Activated naive CD4-positive, alpha-beta T cell treated with anti-CD3 and anti-CD28 coated beads, Interleukin-2, amount 50 U/mL, for 72 hours (primary cell): ENCODE measurements around the gene NDEL1. TPM values are rescaled to one million over a fixed set of nuclear protein-coding genes. Genes with fewer than 3 reads are reported as not detected.
"Not testable (repeated sequence)": the region's sequence is repeated elsewhere in the genome, so short reads cannot be mapped to it uniquely, and the experiment has no call there.

Experiments
- ATAC-seq, 2 donors: fragments of 150-1000 bp; cut with Tn5 transposase; 2 replicates each; pipeline ENCODE4 v1.10.0; 2021; ENCODE audit warnings: mild to moderate bottlenecking in 2 of 2, moderate library complexity in 2 of 2
- DNase-seq, 2 donors: peaks; one replicate each; pipeline ENCODE4 v3.0.0; 2021 to 2022; ENCODE audit warnings: low spot score in 2 of 2
- H3K27ac Mint-ChIP-seq, 2 donors: one replicate each; pipeline ENCODE4 v1.8.0; 2022; ENCODE audit warnings: mild to moderate bottlenecking in 2 of 2, mixed read lengths in 2 of 2
- H3K36me3 Mint-ChIP-seq, 2 donors: one replicate each; pipeline ENCODE4 v1.8.0; 2022; ENCODE audit warnings: mixed read lengths in 2 of 2
- H3K9me3 Mint-ChIP-seq, 2 donors: one replicate each; pipeline ENCODE4 v1.8.0; 2022; ENCODE audit warnings: mixed read lengths in 2 of 2
- total RNA-seq, 2 donors: library from RNA; stranded (reverse); gene quantifications; one replicate each; pipeline ENCODE4 v1.2.3, GENCODE V29; 2022

The NDEL1 gene
- total RNA-seq: 10 to 100 TPM; 68.1 to 72.4 TPM

- Mint-ChIP-seq H3K36me3 (peaks cover 8 to 16% of the 10 kb centered on the region in 2 donors), H3K27ac (peak within 1 kb of the TSS; percentile 94 to 96), H3K9me3 (no peaks in the 10 kb centered on the region)
- DNase-seq (peak; percentile 99), ATAC-seq (peak; percentile 97 to 98)
These were observed at the start of gene NDEL1 for GRCh38 chr17:8435245-8436168. Gene NDEL1, plus strand, starts transcription at chr17:8435884. Its CDS starts 8,388 bp downstream, at chr17:8444272.

DNA sequence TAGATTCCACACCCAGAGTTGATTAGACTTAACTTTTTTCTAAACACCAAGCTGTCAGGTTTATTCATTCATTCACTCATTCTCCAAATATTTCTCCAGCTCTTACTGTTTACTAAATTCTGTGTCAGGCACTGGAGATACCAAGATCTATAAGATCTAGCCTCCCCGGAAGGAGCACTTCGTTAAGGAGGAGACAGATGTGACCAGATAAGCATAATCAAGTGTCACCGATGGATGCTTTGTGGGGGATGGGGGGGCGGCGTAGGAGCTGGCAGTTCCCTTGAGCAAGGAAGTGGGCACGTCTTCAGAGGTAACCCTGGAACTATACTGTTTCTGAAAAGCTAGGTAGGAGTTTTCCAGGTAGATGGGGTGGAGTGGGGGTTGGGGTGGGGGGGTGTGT lies 48.8 kb upstream of the NDEL1 start:
- Mint-ChIP-seq H3K9me3 (no peaks in the 10 kb centered on the region), H3K27ac (peak overlapping the region in 1 of 2 donors; percentile 45), H3K36me3 (peaks cover 15 to 20% of the 10 kb centered on the region in 2 donors)
- DNase-seq (no peak), ATAC-seq (no peak)

- H3K27ac Mint-ChIP-seq: peak overlapping the region in 1 of 2 donors; percentile 16
- no peak for DNase-seq
These were observed 47.6 kb upstream of the NDEL1 start for GRCh38 chr17:8387914-8388651.

DNA sequence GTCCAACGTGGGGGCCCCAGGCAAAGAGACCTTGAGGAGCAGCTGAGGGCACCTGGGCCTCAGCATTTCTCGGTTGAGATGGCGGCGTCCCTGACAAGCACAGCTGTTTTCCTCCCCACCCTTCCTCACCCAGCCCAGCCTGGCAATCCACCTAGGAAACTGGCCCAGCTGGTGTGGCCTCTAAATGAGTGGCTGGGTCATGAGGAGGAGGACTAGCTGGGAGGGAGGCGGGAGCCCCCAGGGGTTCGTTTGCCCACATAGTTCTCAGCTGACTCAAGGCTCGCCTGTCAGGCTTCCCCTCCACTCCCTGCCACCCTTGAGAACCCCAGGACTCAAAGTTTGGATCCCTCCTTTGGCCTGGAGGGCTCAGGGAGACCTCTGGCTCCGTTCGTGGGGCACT lies 44.0 kb upstream of the NDEL1 start:
- Mint-ChIP-seq H3K36me3 (no peaks in the 10 kb centered on the region), H3K27ac (no peak overlapping the region), H3K9me3 (peaks cover 0 to 5% of the 10 kb centered on the region in 2 donors)
- ATAC-seq (no peak), DNase-seq (no peak)

More at GRCh38 chr17:8387914-8388651, 47.6 kb upstream of the NDEL1 start:
- no peaks in the 10 kb centered on the region for H3K9me3 Mint-ChIP-seq
- ATAC-seq: no peak
- peaks cover 2 to 7% of the 10 kb centered on the region in 2 donors for H3K36me3 Mint-ChIP-seq

DNA sequence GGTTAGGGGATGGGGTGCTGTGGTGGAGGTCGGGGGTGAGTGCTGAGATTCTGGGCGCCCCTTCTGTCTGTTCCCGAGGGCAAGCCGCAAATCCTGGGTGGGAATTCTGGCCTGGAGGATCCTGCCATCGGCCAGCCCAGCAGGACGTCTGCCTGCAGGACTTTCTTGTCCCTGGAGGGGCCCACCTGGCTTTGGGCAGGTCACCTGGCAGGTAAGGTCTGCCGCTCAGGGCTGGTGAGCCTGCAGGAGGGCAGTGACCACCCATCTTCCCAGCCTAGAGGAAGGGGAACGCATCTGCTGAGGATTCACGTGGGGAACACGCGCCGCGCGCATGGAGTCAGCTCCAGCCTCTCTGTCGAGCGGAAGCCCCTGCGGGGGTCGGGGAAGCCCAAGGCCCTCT lies 43.4 kb upstream of the NDEL1 start:
- no peak for DNase-seq
- H3K27ac Mint-ChIP-seq: no peak overlapping the region
- no peaks in the 10 kb centered on the region for H3K36me3 Mint-ChIP-seq
- ATAC-seq: no peak
- peaks cover 0 to 5% of the 10 kb centered on the region in 2 donors for H3K9me3 Mint-ChIP-seq

DNA sequence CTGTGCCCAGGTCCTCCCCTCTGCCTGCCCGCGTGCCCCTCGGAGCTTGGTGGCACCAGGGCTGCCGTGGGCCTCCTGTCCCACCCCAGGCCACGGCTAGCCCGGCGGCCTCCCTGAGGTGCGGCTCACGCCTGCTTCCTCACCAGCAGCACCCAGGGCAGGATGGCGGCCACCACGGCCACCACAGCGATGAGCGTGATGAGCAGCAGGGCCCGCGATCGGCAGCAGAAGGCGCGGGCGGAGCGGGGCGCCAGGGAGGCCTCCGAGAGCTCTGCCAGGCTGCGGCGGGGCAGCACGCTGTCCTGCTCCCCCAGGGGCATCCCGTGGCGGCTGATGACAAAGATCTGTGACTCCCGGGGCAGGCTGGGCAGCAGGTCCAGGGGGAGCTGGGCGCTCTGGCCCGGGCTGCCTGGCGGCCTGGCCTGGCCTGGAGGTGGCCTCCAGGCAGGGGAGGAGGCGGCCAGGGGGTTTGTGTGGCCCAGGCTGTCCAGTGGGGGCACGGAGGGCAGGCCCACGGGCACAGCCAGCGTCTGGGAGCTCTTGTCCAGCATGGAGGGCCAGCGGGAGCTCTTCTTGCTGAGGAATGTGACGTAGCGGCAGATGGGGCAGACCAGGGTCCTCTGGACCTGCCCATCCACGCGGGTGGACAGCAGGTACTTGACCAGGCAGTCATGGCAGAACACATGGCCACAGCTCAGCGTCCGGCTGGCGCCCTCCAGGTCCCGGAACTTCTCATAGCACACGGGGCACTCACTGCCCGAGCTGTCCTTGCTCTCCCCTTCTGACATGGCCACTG lies 42.8 kb upstream of the NDEL1 start:
- peak overlapping the region; percentile 85 to 87 for H3K27ac Mint-ChIP-seq
- no peaks in the 10 kb centered on the region for H3K36me3 Mint-ChIP-seq
- DNase-seq (no peak), ATAC-seq (no peak)
- peaks cover 0 to 5% of the 10 kb centered on the region in 2 donors for H3K9me3 Mint-ChIP-seq

- Mint-ChIP-seq H3K9me3 (peaks cover 0 to 5% of the 10 kb centered on the region in 2 donors), H3K36me3 (no peaks in the 10 kb centered on the region), H3K27ac (peak overlapping the region; percentile 85 to 87)
- DNase-seq (no peak), ATAC-seq (peak; percentile 71 to 94)
These were observed 42.0 kb upstream of the NDEL1 start for GRCh38 chr17:8393470-8394231.

GRCh38 chr17:8394497-8394896 lies 41.2 kb upstream of the NDEL1 start:
- not testable (repeated sequence) for H3K36me3 Mint-ChIP-seq, H3K9me3 Mint-ChIP-seq, ATAC-seq, H3K27ac Mint-ChIP-seq
- DNase-seq: peak in 1 of 2 donors; percentile 14

- ATAC-seq (no peak), DNase-seq (peak in 1 of 2 donors; percentile 42)
- peaks cover 0 to 5% of the 10 kb centered on the region in 2 donors for H3K9me3 Mint-ChIP-seq
- H3K36me3 Mint-ChIP-seq: no peaks in the 10 kb centered on the region
- peak within 1 kb of the TSS in 1 of 2 donors; percentile 79 for H3K27ac Mint-ChIP-seq
These were observed 38.0 kb upstream of the NDEL1 start, which contains the start of gene RNF222 for GRCh38 chr17:8397636-8398035. Gene RNF222, minus strand, starts transcription at chr17:8397827. Its CDS starts 4,366 bp downstream, at chr17:8393461.

DNA sequence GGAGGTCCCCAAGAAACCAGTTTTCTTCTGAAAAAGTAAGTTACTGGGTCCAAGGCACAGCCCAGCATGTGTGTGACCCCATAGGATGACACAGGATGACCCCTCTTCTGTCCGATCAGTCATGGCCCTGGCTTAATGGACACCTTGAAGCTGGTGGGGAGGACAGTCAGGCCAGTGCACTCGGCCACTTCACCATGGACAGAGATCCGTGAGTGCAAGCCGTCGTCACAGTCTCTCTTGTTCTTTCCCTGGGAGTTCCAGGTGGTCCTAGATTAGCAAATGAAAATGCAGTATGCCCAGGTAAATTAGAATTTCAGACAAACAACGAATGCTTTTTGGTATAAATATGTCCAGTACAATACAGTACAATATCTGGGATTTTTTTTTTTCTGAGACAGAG lies 36.7 kb upstream of the NDEL1 start:
- Mint-ChIP-seq H3K36me3 (no peaks in the 10 kb centered on the region), H3K9me3 (no peaks in the 10 kb centered on the region), H3K27ac (no peak overlapping the region)
- peak in 1 of 2 donors; percentile 9 for DNase-seq
- ATAC-seq: no peak

DNA sequence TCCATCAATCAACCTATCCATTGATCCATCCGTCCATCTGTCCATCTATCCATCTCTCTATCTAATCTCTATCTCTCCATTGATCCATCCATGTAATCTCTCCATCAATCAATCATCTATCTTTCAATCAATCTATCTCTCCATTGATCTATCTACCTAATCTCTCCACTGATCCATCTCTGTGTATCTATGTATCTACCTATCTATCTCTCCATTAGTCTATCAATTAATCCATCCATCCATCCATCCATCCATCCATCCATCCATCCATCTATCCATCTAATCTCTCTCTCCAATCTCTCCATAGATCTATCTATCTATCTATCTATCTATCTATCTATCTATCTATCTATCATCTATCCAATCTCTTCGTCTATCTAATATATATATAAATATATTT lies 34.6 kb upstream of the NDEL1 start:
- no peak for ATAC-seq
- H3K27ac Mint-ChIP-seq: no peak overlapping the region
- no peaks in the 10 kb centered on the region for H3K36me3 Mint-ChIP-seq

GRCh38 chr17:8402921-8403536 lies 32.7 kb upstream of the NDEL1 start:
- Mint-ChIP-seq H3K27ac (peak overlapping the region in 1 of 2 donors; percentile 24), H3K9me3 (no peaks in the 10 kb centered on the region), H3K36me3 (no peaks in the 10 kb centered on the region)
- ATAC-seq: no peak
- peak in 1 of 2 donors; percentile 6 for DNase-seq

More for the DNA sequence above, 34.6 kb upstream of the NDEL1 start:
- DNase-seq: no peak
- no peaks in the 10 kb centered on the region for H3K9me3 Mint-ChIP-seq

DNA sequence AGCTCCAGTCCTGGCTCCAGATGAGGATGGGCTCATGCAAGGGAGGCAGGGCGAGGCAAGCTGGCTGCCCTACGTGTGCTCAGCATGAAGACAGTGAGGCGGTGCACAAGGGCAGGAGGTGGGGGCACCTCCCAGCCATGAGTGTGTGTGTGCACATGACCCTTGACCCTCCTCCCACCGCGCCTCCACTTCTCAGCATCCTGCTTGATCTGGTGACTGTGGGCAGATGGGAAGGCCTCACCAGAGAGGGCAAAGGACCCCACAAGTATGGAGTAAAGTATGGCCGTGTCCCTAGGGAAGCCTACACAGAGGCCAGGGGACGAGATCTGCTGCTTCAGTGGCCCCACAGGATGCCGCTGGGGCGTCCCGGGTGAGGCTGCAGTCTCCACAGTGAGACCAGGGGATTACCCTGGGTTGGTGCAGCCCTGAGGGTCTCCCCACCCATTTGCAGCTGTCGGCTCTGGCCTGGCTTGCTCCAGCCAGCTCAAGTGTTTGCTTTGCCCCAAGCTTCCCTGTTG lies 30.1 kb upstream of the NDEL1 start:
- H3K9me3 Mint-ChIP-seq: no peaks in the 10 kb centered on the region
- no peak overlapping the region for H3K27ac Mint-ChIP-seq
- no peaks in the 10 kb centered on the region for H3K36me3 Mint-ChIP-seq
- ATAC-seq: no peak
- no peak for DNase-seq

DNA sequence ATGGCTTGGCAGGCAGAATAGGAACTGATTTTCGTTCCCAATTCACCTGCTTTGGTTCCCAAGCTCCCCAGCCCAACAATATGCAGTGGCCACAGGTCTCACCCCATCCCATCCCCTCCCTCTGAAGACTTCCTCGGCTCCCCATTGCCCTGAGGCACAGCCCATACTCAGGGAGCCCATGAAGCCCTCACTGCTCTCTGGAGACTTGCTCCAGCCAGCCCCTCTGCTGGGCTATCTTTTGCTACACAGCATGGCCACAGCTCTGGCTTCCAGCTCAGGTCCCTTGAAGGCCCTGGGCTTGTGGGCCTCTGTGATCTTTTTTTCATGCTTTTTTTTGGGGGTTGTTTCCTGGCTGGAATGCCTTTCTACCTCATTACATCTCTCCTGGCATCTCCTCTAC lies 29.5 kb upstream of the NDEL1 start:
- DNase-seq (no peak), ATAC-seq (no peak)
- Mint-ChIP-seq H3K36me3 (no peaks in the 10 kb centered on the region), H3K9me3 (no peaks in the 10 kb centered on the region), H3K27ac (no peak overlapping the region)

DNA sequence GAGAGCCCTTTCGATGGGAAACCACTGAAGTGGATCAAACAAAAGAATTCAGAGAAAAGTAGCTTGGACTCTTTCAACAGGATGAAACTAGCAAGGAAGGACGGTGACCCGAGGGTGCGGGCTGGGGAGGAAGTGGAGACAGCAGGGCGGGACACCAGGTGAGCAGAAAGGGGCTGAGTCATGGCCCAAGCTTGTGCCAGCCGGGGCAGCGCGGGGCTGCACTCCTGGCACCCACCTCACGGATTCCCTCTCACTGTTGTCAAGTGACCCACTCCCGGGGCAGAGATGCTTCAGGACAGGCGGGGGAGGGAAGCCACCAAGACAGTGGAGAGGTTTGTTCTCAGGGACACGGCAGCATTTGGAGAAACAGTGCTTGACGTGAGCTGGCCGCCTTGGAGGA lies 27.3 kb upstream of the NDEL1 start:
- Mint-ChIP-seq H3K36me3 (no peaks in the 10 kb centered on the region), H3K9me3 (no peaks in the 10 kb centered on the region), H3K27ac (peak overlapping the region in 1 of 2 donors; percentile 18)
- DNase-seq (peak in 1 of 2 donors; percentile 31), ATAC-seq (no peak)
